ENCODE measurements around the gene GORAB.

GORAB gene

GRCh38 chr1:170547255-170547654 lies 15.3 kb downstream of the GORAB start:
- TF ChIP-seq CTCF (IDR thresholded peaks at IDR 0.05; ENCODE audit: low read depth, low read length, missing control alignments), result no peak
- DNase-seq (ENCODE audit: extremely low read depth, low read depth), result no peak
- no peak overlapping the region for H3K4me3 ChIP-seq (replicated peaks; ENCODE audit: low read depth, low read length)

GRCh38 chr1:170548497-170548896 lies 16.5 kb downstream of the GORAB start:
- no peak for TF ChIP-seq CTCF (IDR thresholded peaks at IDR 0.05; ENCODE audit: low read depth, low read length, missing control alignments)
- no peak for DNase-seq (ENCODE audit: extremely low read depth, low read depth)
- no peak overlapping the region for H3K4me3 ChIP-seq (replicated peaks; ENCODE audit: low read depth, low read length)

- DNase-seq (ENCODE audit: extremely low read depth, low read depth), result no peak
- no peak overlapping the region for H3K4me3 ChIP-seq (replicated peaks; ENCODE audit: low read depth, low read length)
- no peak for TF ChIP-seq CTCF (IDR thresholded peaks at IDR 0.05; ENCODE audit: low read depth, low read length, missing control alignments)
Observed at GRCh38 chr1:170555370-170555769, 23.4 kb downstream of the GORAB start.

- no peak for DNase-seq (ENCODE audit: extremely low read depth, low read depth)
- H3K4me3 ChIP-seq (replicated peaks; ENCODE audit: low read depth, low read length), result no peak overlapping the region
- no peak for TF ChIP-seq CTCF (IDR thresholded peaks at IDR 0.05; ENCODE audit: low read depth, low read length, missing control alignments)
Observed at GRCh38 chr1:170556917-170557316, 25.0 kb downstream of the GORAB start.

- TF ChIP-seq CTCF (IDR thresholded peaks at IDR 0.05; ENCODE audit: low read depth, low read length, missing control alignments), result no peak
- DNase-seq (ENCODE audit: extremely low read depth, low read depth), result no peak
- H3K4me3 ChIP-seq (replicated peaks; ENCODE audit: low read depth, low read length), result no peak overlapping the region
Observed at GRCh38 chr1:170558731-170559130, 26.8 kb downstream of the GORAB start.

GRCh38 chr1:170559166-170559565 lies 27.2 kb downstream of the GORAB start:
- no peak for TF ChIP-seq CTCF (IDR thresholded peaks at IDR 0.05; ENCODE audit: low read depth, low read length, missing control alignments)
- H3K4me3 ChIP-seq (replicated peaks; ENCODE audit: low read depth, low read length), result no peak overlapping the region
- DNase-seq (ENCODE audit: extremely low read depth, low read depth), result no peak

- no peak overlapping the region for H3K4me3 ChIP-seq (replicated peaks; ENCODE audit: low read depth, low read length)
- no peak for TF ChIP-seq CTCF (IDR thresholded peaks at IDR 0.05; ENCODE audit: low read depth, low read length, missing control alignments)
- no peak for DNase-seq (ENCODE audit: extremely low read depth, low read depth)
Observed at GRCh38 chr1:170560681-170561285, 28.8 kb downstream of the GORAB start.

All from HFF-Myc (cell line).